Activated naive CD4-positive, alpha-beta T cell (primary cell): Measurements from ENCODE around the gene LIPC.
"Not testable (repeated sequence)": the region's sequence is repeated elsewhere in the genome, so short reads cannot be mapped to it uniquely, and the experiment has no call there.

ENCODE experiments used
- DNase-seq, 4 experiments: peaks; one replicate each; lab custom pipeline; 2025; lab: John Stamatoyannopoulos, UW

The LIPC gene

DNA sequence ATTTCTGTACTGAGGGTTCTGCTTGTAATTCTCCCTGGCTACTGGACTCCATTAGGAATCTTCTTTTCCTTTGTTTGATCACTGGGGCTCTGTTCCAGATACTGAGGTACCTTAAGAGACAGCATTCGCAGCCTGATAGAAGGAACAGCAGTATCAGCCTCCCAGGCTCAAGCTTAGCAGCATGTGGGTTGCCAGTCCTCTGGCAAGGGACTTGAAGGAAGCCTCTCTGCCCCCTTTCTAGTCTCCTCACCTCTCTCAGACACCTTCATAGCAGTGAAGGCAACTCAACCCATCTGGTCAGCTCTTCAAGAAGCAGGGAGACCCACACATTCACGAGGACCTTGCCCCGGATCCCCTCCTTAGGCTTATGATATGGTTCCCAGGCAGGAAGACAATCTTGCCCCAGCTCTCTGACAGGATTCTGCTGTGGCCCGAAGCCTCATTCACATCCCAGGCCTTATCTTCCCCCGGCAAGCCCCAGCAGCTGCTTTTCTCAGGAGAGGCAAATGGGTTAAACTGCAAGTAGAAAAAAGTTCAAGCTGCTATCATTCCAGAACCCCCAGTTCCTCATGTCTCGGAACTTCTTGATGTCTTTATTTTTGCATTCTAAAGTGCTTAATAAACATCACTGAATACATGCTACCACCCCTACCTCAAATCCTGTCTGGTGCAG, 153.1 kb downstream of the LIPC start:
- no peak for DNase-seq

DNA sequence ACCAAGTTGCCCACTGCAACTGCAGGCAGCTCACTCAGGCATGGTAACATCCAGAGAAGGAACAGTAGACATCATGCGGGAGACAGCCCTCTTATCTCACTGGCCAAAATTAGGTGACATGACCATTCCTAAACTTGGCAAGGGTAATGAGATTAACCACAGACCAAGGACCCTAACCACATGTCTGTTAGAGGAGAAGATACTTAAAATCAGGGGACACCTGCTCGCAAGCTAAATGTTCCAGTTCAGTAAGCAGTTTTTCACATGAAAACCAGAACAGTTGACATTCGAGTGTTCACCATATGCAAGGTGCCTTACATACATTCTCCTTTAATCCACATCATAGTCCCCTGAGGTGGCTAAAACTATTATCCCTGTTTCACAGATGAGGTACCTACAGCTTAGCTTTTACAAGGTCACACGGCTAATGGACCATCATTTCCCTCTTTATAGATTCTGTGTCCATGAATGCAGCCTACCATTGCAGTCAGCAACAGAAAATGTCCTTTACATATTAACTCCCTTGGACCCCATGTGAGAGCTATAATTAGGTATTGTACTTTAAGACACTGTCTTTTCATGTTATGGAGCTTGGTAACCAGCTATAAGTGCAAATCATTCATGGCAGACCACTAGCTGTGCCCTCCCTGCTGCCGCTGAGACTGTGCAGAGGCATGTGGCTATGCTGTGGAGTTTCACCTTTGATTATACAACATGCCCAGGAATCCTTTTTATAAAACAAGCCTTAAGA, 154.1 kb downstream of the LIPC start:
- DNase-seq, result no peak

DNA sequence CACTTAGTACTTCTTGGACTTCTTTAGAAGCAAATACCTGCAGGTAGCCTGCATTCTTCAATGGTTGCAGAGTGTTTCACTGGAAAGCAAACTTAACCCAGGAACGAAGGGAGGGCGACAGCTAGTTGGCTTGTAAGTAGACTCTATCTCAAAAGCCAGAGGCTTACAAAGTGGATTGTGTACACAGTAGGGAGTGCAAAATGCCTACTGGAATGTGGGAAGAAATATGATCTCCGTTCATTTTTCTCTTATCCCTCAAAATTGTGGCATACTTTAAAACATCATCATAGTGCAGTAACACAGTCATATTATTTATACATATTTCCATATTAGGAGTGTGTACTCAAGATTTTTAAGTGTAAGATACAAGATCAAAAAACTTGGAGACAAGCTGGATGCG, 155.7 kb downstream of the LIPC start:
- DNase-seq, result no peak

DNA sequence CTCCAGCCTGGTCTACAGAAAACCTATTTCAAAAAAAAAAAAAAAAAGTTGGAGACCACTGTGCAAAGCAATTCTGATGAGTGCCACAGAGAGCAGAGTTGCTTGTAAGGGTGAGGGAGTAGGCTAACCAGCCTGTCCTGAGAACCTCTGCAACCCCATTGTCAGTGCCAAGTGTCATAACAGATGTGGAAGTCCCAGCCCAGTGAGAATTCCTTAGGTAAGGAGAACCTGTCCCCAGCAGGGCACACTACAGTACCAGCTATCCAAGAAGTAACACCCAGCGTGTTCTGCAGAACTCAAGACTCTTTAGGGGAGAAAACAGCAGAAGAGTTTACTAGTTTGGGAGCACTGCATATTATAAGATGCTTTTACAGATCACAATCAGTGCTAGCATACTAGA, 156.3 kb downstream of the LIPC start:
- DNase-seq, result no peak

DNA sequence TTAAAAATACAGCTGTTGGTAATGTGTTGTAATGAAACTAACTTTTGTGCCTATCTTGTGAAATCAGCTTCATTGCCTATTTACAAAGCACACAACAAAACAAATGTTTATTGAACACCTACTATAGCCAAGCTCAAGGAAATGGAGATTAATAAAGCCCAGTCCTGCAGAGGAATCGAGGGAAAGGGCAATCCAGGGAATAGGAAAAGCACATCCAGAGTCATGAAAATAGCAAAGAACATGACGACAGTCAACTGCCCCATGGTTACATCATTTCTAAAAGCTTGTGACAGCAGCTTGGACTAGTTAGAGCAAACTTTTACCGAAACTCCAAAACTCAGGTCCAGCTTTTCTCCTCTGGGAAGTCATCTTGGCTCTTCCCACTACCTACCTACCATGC, 157.3 kb downstream of the LIPC start:
- no peak for DNase-seq

DNA sequence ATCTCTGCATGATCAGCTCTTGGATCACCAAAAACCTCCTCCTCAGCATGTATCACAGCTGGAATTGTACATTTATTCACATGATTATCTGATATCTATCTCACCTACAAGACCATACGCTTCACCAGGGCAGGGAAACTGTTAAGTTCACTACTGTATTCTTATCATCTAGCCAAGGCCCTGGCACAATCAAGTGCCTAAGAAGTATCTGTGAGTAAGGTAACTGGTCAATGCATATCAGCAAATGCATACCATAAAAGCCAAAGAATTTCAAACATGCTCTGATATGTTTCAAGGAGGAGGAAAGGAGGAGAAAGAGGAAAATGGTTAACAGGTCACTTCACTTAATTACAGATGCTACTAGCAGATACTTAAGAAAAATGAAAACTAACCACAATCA, 158.4 kb downstream of the LIPC start:
- no peak for DNase-seq

DNA sequence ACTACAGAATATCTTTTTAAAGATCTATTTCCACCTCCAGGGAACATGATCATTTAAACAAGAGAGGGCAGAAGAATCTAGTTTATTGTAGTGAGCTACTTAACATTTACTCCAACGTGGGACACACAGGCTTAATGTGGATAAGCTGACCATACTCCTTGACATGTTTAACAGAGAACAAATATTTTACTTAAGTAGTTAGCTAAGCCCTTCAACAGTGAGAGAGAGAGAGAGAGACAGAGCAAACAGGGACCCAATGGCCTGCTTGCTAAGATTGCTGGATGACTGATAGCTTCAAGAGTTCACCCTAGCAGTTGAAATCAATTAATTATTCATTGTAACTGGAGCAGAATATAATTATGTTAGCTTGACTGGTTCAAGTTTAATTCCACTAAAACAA, 159.1 kb downstream of the LIPC start:
- no peak for DNase-seq

DNA sequence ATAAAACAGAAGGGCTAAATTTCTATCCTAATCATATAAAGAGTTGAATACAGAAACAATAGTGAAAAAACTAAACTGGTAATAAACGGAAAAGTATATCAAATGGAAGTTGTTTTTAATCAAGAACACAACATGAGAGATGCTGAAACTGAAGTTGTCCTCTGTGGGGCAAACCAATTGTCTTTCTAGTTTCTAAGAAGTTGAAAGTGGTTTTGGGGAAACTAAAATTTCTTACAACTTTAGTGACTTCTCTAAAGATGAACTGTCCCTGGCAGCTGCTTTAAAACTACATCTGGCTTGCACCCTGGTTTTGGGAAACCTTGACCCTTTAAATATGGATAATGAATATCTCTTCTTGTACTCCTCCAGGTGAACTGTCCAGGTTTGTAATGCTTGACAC, 162.1 kb downstream of the LIPC start:
- DNase-seq, result no peak

DNA sequence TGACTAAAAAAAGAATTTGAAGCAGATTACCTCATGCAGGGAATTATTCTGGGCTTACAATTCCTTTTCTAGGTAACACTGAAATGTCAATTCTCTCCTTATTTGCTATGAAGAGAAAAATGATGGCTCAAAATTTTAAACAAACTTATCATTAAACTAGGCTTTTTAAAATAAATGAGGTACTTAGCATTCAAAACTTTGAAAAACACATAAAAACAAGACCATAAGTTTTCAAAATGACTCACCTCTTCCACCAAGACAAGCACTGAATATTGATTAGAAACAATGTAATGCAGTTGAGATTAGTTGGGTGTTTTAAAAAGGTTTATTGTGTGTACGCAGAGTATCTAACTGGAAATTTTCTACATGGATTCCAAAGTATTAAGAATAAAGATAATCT, 163.1 kb downstream of the LIPC start:
- no peak for DNase-seq

DNA sequence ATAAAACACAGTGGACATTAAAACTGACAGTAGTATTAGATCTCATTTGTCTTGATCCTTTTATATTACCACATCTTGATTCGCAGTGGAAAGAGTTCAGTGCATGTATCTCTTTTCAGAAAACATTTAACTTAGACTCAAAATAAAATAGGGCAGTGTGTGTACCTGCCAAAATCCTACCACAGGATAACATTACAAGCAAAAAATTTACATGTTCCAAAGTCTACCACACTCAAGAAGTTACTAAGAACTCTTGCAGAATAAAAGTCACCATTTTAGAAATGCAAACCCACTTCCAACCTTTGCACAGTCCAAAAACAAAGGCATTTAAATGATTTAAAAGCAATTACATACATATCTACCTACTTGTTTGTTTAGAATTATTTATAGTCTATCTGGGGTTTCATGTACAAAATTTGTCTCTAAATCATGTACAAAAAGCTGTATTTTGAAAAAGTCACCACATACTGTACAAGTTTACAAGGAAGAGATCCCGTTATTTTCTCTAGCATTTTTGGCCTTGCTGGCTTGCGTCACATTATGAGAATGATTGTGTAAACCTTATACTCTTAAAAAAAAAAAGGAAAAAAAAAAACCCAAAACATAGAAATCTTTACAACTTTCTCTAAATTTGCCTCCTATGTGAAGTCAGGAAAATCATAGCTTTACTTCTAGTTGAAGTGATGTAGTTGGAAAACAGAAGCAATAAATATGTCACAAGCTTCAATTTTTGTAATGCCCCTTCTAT, 163.9 kb downstream of the LIPC start:
- no peak for DNase-seq

DNA sequence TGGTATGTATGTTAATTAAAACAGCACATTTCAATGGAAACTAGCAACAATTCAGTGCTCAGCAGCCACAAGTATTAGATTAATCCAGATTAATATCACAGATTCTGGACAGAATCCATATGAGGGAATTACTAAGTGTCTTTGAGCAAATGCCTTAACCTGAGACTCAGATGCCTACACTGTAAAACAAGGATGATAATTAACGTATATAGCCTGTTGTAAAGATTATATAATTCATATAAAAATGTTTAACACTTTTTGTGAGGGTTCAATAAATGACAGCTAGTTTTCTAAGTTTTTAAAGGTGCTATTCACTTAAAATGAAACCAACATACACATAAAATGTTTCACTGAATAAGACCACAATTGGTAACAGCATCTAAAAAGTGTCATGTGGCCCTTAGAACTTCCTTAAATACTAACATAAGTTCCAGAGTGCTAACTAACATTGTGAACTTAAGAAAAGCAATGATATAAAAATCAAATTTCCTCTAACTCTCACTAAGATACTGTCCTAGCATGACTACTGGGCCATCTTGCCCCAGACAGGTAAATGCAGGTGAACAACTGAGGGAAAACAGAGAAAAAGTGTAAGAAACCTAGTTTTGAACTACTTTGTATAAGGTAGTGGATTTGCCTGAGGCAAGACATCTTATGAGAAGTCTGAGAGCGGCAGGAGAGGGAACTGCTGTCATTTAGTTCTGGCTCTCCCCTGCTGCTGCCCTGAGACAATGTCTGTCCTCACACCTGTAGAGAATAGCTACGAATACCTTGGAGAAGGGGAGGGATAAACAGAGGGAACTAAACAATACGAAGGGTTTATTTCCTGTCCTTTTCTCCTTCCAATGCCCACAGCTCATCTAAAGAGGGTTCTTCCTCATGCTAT, 166.4 kb downstream of the LIPC start:
- DNase-seq, result no peak

DNA sequence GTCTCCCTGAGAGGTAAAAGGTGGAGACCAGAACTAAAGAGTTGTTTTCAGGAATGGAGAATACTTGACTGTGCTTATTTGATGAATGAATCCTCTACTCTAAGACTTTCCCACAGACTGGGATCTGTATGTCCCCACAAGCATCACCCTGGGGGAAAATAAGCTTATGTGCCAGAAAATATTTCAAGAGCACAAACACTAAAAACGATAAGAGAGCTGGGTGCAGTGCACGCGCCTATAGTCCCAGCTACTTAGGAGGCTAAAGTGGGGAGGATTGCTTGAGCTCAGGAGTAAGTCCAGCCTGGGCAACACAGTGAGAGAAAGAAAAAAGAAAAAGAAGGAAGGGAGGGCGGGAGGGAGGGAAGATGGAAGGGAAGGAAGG, 167.0 kb downstream of the LIPC start:
- DNase-seq, result no peak

DNA sequence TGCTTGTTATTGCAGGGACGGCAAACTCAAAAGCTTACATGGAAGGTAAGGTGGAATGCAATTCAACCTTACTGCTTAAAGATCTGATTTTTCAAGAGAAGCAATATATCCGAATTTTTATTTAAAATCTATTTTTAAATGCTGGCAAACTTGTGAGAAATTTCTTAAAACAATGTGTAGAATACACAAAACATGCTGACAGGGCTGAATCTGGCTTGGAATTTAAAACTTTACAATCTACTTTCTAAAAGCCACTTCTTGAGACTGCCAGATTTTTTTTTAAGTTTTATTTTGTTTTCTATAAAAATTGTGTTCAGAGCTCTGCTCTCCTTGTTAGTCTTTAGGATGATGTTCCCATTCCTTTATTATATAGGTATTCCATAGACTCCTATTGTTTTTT, 171.0 kb downstream of the LIPC start:
- DNase-seq, result no peak

DNA sequence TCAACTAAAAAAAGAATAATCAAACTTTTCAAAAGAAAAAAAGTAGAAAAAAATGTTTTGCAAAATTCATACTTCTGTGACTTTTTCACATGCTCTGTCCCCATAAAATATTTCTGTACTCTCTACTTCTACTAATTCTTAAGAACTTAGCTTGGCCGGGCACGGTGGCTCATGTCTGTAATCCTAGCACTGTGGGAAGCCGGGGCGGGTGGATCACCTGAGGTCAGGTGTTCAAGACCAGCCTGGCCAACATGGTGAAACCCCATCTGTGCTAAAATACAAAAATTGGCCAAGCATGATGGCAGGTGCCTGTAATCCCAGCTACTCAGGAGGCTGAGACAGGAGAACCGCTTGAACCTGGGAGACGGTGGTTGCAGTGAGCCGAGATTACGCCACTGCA, 172.1 kb downstream of the LIPC start:
- not testable (repeated sequence) for DNase-seq

DNA sequence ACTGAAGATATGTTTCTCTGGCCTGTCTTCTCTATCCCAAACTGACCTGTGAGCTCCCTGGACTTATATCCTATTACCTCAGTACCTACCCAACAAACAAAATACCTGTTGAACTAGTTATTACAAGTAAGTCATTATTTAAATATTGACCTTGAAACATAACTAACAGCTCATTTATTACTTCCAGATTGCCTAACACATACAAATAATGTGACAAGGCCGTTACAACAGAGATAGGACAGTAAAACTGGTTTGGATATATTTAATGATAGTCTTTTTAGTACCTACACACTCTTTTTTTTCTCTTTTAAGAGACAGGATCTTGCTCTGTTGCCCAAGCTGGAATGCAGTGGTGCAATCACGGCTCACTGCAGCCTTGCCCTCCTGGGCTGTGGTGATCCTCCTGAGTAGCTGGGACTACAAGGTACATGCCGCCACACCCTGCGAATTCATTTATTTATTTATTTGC, 172.7 kb downstream of the LIPC start:
- no peak for DNase-seq

DNA sequence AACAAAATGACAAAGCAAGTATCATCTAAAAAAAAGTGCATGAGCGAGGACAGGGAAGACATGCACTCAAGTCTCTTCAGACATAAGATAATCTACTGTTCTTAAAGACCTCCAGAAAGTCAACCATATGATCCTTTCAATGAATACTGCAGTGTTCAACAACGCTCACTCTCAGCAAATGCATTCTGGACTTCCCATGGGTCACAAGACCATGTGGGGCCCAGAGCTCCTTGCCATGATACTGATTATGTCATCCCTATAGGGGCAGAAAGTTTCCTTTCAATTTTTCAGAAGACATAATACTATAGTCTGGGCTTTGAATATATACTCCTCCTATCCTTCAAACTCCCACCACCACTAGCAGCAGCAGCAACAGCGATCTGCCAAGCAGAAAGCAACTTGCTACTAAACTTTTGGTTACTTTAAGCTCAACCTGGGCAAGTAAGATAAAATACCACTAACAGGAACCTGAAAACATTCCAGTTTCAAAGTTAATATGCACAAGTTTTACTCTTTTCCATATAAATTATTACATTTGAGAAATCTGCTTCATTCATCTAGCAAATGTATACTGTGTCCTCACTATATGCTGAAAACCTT, 174.2 kb downstream of the LIPC start:
- DNase-seq, result no peak

DNA sequence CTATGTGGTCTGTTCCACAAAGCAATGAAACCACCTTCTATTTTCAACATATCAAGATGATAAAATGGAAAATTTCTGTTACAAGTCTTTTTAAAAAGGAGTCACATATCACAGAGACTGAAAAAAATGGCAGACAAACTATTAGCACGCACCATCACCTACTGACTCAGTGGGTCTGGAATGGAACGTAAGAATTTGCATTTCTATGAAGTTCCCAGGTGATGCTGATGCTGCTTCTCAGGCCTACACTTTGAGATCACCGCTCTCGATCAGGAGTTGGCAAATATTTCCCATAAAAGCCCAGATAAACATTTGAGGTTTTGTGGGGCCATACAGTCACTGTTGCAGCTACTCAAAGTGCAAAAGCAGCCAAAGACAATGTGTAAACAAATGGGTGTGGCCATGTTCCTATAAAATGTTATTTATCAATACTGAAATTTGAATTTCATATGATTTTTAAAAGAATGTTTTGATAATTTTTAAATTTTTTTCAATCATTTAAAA, 174.8 kb downstream of the LIPC start:
- no peak for DNase-seq

DNA sequence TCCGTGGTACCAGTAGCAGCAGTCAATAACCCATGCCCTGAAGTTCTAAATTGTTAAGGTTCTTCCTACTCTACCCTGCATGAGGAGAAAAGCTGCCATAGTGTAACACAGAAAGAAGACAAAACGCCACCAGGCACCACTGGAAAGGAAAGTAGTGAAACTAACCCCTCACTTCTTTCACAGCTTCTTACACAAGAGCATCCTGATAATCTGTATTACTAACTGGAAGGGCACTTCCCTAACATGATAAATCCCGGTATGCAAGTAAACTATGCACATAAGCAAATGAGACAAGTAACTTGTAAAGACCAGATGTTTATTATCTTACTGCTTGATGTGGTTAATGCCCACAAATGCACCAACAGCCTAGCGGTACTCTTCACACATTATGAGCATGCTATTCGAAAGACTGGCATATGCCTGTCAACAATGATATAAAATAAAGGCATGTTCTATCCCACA, 176.4 kb downstream of the LIPC start:
- DNase-seq, result no peak

DNA sequence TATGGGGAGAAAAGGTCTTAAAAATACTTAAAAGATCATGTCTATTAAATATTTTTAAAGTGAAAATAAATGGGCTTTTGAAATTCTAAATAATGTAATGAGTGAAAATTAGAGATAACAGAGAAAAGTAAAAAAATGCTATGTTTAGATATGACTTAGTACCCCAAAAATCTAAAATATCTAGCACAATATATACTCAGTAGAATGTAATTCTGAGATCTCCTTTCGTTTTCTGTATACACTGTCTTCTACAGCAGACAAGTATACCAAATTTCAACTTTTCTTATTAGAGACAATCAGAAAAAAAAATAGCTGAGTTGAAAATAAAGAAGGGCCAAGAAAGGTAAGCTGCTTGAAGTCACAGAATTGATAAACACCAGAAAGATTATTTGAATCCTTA, 176.9 kb downstream of the LIPC start:
- no peak for DNase-seq

DNA sequence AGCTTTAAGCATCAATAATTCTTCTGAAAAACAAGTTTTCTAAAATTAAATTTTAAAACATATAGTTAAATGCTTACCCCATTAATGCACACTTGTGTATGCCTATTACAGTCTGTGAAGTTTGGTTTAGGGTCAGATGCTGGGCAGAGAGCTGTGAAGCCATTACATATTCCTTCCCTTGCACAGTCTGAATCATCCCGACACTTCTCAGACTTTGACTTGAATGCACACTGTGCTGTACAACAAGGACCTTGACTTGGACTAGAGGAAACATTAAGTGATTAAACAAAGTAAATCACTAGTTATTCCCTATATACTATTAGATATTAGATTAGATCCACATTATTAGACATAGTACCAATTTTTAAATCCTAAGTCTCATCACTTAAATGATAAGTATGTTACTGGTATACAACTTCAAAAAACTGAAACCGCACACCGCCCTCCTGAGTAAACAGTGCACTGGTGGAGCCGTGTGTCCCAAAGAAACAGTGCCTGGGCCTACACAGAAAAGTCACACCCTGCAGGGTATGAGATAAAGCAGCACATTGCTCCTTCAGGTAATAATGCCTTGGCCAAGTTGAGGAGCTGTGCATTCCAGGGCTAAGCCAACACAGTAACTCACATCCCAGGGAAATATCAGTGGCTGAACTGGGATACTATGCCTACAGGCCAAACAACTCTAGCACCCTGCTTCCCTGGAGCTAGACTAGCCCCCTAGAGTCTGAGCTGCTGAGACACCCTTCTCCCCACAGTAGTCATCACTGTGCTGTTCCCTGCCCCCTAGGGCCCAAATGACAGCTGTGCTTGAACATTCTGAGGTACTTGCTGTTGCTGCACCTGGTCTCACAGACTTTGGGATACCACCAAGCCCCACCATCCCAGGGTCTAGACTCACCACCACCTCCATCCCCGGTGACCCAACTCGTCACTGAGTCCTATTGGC, 180.2 kb downstream of the LIPC start:
- DNase-seq, result no peak
